ENCODE data around the gene MAGOHB.
"Not testable (repeated sequence)": the region's sequence is repeated elsewhere in the genome, so short reads cannot be mapped to it uniquely, and the experiment has no call there.

The MAGOHB gene

DNA sequence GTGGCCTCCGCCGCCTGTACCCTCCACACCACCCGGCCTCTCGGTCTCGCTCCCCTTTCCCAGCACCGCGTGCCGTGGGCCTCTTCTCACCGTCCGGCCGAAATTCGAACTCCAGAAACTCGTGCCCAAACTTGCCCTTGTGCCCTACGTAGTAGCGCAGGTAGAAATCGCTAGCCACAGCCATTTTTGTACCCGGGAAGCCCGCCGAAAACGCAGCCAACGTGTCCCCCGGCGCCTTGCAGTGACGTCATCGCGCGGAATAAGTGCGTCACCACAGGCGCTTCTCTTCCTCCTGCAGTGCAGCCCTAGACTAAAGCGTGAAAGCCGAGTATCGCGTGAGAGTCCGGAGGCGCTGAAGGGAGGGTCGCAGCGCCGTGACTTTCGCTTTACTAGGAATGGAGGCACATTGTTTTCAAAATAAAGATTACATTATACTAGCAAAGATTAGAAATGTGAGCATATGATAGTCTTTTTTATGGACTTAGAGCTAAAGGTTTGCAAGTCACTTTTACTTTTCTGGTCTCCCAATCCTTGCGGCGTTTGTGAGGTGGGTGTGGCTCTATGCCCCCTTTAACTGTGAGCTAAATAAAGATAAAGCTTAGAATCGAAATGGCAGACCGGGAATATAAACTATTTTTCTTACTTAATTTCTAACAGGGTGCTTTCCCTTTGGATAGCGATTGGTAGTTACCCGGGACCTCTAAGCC lies at the start of gene MAGOHB:
MAGOHB (minus strand) TSS at position 261 of the 707 bp plus-strand sequence; CDS start at position 184, 77 bp downstream.
- DNase-seq = peak; percentile 99

DNA sequence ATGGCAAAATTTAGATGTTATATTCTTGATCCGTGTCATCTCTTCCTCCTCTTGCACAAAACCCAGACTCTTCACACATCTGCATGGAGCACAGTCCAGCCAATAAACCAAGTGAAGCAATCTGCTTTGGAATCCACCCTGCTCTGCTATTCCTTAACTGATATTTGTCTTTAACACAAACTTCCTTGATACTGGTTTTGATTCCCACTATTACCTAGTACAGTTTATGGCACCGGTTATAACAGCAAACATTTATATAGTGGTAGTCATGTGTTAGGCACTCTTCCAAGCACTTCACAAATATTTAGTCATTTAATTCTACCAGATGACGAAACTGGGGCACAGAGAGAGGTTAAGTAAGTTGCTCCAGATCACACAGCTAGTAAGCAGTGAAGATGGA lies 47.9 kb upstream of the MAGOHB start:
- no peak for DNase-seq

DNA sequence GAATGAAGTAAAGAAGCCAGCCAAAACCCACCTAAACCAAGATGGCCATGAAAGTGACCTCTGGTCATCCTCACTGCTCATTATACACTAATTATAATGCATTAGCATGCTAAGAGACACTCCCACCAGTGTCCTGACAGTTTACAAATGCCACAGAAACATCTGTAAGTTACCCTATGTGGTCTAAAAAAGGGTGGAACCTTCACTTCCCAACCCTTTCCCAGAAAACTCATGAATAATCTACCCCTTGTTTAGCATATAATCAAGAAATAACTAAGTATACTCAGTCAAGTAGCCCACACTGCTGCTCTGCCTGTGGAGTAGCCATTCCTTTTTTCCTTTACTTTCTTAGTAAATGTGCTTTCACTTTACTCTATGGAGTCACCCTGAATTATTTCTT lies 40.6 kb upstream of the MAGOHB start:
- DNase-seq = no peak

DNA sequence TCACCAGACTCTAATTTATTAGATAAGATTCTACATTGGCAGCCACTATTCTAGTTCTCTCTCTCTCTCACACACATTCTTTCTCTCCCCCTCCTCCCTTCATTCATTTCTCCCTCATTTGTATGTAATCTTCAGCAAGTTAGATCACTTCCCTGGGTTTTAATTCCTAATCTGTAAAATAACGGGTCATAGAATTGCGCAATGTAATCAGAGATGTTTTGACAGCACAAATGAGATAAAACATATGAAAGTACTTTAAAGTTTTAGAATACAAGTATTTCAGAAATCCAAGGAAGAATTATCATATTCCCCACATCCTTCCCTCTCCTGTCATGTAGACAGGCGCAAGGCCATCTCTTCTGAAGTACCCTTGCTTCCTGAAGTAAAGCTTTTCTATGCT lies 38.8 kb upstream of the MAGOHB start:
- no peak for DNase-seq

DNA sequence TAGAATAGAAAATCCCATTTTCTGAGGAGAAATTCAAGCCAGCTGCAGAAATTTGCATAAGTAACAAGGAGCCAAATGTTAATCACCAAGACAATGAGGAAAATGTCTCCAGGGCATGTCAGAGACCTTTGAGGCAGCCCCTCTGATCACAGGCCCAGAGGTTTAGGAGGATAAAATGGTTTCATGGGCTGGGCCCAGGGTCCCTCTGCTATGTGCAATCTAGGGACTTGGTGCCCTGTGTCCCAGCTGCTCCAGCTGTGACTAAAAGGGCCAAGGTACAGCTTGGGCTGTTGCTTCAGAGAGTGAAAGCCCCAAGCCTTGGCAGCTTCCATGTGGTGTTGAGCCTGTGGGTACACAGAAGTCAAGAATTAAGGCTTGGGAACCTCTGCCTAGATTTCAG lies 33.2 kb upstream of the MAGOHB start:
- DNase-seq = not testable (repeated sequence)

DNA sequence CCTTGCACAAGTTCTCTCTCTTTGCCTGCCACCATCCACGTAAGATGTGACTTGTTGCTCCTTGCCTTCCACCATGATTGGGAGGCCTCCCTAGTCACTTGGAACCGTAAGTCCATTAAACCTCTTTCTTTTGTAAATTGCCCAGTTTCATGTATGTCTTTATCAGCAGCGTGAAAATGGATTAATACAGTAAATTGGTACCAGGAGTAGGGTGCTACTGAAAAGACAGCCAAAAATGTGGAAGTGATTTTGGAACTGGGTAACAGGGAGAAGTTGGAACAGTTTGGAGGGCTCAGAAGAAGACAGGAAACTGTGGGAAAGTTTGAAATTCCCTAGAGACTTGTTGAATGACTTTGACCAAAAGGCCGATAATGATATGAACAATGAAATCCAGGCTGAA lies 32.5 kb upstream of the MAGOHB start:
- no peak for DNase-seq

DNA sequence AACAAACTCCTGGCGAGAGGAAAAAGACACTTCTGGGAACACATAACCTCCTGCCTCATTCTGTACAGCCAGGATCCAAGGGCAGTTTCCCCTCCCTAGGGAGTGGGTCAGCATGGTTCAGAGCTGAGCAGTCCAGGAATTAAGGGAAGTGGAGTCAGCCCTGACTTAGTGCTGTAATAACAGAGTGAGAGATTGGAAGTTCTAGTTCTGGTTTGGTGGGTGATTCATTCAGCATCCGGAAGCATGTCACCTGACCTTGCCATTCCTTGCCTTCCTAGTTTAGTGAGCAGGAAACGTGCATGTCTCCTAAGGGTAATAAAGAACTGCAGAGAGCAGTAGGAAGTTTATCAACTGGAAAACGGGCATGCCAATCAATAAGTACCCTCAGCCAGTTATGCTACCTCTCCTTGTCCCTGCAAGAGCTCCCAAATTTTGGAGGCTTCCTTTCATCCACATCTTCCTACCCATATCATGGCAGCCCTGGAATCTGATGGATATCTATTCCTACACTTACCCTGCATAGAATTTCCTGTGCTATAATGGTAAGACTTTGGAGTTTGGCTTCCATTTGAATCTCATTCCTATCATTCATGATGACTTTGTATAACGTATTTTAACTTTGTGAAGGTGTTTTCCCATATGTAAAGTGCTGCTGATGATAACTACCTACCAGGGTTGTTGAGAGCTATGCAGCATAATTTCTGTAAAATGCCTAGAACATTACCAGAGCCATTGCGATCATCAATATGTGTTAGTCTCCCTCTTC lies 28.5 kb upstream of the MAGOHB start:
- DNase-seq = no peak

DNA sequence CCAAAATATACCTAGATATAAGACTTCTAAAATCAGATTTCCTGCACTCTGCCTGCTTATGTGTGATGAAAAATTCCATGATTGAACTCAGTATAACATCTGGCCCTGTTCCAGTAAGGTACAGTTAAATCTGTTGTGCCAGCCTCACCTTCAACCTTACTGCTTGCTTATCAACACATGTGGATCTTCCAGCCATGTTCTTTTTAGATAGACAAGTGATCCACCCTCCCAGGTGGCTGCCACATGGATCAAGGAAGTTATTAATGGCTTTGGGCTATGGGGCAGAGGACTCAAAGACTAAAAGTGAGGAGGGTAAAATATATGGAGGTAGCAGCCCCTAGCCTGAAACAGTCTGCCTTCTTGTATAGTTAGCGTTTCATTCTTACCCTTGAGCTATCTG lies 25.3 kb upstream of the MAGOHB start:
- no peak for DNase-seq

DNA sequence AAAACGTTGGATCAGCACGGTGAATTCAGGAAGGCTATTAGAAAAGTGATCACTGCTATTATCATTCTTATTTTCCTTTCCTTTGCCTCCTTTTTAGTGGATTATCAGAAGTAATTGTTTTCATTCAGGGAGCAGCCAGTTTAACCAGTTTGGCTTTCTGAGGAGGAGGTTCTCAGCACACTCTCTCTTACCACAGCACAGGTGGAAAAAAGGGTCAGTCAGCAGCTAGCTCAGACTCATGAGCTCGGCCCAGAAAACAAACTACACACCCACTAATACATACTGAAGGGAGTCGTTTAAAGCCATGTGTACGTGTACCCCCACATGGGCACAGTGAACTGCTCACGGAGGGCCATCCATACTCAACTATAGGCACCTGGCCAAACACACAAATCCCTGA lies 23.2 kb upstream of the MAGOHB start:
- DNase-seq = no peak

DNA sequence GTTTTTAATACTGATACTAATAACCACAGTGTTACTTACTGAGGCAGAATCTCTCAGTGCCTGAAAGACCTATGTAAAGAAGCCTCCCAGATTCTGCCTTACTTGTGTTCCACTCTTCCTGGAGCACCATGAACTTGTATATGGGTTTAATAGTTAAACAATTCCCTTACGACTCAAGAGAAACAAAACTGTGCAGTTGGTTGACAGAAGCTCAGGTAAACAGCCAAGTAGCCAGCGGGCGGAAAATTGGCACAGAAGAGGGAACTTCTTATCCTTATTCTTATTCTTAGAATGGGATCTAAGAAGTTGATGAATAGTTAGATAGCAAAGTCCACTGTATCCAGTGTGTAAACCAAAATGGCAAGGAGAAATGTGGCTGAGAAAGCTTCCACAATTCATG lies 22.7 kb upstream of the MAGOHB start:
- DNase-seq = no peak

DNA sequence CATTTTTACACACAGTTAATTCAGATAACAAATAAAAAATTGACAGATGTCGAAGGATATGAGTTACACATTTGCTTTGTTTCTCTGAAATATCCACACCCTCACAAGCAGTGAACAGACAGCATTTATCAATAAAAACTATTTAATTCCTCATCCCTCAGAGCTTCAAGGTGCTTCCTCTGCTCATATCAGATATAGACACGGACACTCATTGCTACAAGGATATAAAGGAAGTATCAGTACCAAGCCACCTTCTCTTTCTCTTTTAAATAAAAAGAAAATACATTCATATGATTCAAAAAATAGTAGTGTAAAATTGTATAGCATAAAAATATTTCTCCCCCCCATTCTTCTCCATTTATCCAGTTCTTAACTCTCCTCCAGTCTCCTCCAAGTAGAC lies 21.9 kb upstream of the MAGOHB start:
- DNase-seq = no peak

DNA sequence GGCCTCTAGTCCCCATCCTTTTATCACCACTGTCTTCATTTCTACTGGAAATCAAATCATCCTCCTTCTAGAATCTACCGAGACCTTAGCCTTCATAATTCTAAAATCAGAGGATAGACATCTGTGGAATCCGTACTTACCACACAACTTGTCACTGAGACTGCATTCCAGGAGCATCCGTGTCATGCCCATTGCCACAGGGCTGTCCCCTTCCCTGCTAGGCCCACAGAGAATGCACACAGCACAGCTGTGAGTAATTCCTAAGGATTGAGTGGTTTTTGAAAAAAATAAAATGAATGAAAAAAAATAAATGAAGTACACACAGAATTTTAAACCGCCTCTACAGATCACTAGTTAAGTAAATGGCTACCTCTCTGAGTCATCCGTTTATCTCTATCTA lies 21.0 kb upstream of the MAGOHB start:
- DNase-seq = no peak

DNA sequence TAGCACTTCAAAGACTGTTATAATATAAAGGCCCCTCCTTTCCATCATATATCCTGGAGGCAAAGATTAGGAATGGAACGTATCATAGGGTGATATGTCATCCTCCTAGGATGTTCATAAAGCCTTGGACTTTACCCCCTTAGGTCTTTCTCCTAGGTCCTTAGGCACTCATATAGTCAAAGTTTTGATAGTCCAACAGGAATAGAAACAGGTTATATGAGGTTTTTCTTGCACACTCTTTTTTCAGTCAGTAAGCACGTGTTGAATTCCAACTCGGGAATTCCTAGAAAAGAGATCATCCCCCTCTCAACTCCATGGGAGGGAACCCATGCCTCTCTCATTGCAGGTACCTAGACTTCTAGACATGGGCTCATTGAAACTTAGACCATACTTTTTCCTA lies 20.1 kb upstream of the MAGOHB start:
- no peak for DNase-seq

DNA sequence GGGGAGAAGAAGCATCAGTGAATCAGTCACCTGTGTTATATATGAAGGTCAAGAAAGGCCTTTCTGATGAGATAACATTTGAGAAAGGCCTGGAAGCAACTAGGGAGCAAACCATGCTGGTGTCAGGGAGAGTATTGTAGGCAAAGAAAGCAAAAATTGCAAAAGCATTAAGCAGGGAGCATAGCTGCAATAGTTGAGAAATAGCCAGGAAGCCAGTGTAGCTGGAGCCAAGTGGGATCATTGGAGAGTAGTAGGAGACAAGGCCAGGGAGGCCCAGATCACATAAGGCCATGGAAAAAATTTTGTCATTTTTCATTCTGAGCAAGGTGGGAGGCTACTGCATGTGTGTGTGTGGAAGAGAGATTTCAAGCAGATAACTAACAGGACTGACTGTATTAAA lies 18.8 kb upstream of the MAGOHB start:
- no peak for DNase-seq

DNA sequence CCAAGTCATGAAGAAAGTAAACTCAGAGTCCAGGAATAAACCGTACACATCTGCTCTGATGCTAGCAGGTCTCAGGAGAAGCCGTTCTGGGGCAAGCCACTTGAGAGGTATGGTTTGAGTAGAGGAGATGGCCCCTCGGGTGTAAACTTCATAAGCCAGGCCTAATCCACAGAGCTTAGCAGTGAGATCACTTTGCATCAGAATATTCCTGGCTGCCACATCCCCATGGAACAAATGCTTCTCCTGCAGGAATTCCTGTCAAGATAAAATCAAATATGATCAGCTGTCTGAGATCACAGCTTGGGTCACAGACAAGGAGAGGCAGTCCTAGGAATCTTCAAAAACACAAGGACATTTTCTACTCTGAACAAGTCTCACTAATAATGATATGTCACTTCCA lies 11.2 kb upstream of the MAGOHB start:
- DNase-seq = no peak

DNA sequence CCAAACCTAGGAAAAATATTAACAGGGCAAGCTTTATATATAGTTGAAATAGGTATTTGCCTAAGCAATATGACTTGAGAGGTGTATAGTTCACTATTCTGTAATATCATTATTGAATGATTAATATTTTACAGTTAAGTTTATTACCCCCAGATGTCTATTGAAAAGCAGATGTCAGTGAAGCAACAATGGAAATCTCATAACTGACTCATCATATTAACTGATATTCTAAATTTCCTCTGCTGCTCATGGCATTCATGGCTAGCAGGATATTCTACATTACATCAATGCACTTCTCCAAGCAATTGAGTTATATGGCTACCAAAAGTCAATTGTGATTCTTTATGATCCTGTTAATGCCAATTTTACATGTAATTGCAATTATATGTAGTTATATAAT lies 9.7 kb upstream of the MAGOHB start:
- DNase-seq = no peak

DNA sequence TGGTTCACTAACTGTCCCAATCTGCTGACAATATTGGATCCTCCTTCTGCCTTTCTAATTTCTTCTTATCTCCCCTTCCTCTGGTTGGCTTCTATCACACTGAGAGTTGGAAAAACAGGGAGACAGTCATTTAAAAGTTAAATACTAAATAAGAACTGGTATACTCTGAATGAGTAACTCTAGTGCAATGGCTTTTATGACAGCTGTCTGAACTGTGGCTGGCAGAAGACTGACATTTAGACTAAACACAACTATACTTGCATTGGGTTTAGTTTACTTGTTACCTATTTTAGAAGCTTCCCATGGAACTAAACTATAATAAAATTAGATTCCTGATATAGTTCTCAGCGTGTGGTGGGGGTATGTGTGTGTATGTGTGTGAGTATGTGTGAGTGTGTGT lies 7.9 kb upstream of the MAGOHB start:
- DNase-seq = no peak

DNA sequence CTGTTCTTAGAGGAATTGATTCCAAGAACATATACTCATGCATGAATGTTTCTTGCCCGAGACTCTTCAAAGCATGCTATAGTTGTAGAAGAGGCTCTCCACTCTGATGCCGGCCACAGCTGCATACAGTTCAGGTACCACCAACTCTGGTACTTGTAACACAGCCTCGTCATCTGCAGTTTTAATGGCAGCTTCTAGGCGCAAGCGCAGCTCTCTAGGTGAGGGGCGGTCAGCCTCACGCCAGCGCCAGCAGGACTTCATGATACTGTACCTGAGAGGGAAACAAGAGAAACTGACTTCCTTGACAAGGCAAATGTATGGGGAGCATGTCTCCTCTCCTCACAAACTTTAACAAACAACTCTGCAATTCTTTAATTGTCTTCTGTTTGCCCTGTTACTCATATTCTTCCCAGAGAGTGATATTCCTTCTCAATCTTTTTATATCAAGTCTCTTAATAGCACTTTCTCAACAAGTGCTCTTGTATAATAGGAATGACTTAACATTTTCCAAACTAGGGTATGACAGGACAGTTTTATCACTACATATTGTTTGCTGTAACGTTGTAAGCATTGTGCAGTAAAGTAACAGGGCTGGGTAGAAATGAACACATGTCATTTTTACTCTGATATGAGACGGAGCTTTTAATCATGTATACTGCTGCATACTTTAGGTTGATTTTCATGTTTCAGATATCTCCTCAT lies 6.8 kb upstream of the MAGOHB start:
- no peak for DNase-seq

DNA sequence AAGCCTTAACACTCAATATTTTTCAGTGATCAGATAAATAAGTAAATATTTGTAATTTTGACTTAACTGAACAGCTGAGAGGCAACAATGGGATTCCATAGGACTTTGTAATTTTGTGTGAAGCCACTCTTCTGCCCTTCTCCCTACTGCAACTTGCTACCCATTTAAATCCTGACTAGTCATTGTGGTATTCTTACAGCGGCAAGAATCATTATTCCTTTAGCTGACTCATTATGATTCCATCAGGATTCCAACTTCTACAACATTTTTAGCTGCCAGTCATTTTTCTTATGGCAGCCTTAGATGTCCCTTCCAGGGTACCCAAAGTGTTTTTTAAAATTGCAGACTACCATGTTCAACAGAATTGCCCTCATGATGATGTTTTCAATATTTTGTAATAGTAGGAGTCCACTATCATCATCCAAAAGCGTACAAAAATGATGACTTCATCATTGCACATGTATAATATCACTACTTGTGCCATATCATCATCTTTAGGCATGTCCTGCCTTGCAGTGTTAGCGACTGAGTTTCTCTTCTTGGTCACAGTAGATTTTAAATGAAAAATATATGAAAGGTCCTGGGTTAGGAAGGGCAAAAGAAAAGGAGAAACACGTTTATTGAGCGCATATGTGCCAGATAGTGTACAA lies 5.1 kb upstream of the MAGOHB start:
- DNase-seq = no peak

DNA sequence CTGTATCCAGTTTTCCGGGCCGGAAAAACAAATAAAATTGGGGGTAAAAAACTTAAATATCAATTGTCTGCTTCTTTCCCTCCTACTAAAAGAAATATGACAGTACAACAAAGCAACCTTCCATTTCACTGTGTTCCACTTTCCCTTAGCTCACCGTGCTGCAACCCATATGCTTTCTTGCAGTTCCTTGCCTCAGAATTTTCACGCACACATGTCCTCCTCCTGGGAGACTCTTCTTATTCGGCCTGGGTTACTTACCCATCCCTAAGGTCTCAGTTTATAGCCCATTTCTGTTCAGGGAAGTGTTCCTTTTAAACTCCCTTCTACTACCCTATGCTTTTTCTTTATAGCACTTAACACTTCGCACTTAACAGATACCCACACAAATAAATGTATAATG lies 4.5 kb upstream of the MAGOHB start:
- DNase-seq = no peak

DNA sequence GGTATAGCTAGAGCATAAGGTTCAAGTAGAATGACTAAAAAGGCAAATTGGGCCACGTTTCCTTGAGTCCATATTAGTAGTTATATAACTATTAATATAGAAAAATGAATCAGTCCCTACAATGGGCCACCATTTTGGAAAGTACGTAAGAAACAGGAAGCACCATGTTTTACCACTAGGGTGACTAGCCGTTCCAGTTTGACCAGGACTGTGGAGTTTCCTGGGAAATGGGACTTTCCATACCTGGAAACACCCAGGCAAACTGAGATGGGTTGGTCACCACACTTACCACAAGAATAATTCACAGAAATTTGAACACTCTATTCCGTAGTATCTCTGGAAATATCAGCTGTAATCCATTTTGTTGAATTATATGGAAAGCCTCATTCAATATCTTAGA lies 2.1 kb upstream of the MAGOHB start:
- no peak for DNase-seq

DNA sequence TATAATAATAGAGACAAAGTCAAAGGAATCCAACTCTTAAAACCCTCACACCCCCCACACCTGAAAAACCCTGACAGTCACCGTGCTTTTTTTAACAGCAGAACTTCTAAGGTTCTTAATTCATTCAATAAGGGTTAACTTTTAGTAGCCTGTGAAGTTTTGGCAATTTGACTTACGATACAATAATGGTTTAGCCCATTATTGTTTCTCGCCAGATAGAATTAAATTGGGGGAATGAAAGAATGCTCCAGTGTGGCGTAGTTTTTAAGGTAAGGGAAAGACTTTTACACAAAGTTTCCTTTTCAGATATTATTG lies 604 bp upstream of the MAGOHB start:
- no peak for DNase-seq

DNA sequence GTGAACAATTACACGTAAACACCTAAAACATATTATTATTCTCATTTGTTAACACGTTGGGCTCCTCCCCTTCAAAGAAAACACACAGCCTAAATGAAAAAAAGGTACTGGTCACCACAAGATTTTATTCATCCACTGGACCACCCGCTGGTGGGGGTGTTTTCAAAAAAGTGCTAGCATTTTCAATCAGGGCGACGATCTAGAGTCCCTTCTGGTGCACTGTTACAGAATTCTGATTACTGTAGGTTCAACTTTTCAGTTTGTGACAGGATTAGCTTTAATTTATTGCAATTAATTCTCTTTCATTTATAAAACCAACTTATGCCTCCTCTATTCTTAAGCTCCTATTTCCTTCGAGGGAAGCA lies 443 bp downstream of the MAGOHB start:
- no peak for DNase-seq

DNA sequence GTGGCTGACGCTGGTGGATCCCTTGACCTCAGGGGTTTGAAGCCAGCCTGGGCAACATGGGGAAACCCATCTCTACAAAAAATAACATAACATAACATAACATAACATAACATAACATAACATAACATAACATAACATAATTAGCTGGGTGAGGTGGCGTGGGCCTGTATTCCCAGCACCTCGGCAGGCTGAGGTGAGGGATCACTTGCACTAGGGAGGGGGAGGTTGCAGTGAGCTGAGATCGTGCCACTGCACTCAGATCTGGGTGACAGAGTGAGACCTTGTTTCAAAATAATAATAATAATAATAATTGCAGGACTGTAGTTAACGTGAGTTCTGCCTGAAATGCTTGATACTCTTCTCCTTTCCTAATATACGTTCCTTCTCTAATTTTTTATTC lies 1.3 kb downstream of the MAGOHB start:
- no peak for DNase-seq

Data from activated CD4-positive, alpha-beta T cell treated with anti-CD3 and anti-CD28 coated beads for 48 hours (primary cell).